ENCODE data around the gene CSF2. TPM values are rescaled to one million over a fixed set of nuclear protein-coding genes. Genes with fewer than 3 reads are reported as not detected.

CSF2 gene
- total RNA-seq, 1 experiment from 2014 or later, result not detected

DNA sequence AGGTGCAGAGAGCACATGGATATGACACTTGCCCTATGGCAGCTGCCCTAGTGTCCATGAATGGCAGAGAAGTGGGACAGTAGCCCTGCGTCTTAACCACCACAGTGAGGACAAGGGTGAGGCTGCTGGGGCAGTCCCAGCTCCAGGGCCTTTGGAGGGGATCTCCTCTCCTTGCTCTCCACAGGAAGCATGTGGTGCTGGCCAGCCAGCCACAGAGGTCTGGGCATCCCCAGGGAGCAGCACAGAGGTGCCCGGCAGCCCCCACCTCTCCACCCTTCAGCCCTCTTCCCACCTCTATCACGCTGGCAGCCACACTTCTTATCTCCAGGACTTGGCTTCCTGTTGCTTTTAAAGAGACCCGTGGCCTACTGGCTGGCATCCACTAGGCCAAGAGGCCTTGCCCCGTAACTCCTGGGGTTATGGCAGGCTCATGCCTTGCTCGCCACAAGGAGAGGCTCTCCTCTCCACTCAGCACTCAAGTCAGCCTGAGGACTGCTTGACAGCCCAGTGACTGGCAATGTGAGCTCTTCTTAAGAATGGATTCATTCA lies 21.9 kb downstream of the CSF2 start:
- Histone ChIP-seq H3K79me2 (ENCODE audit: low read depth) (no peaks in the 10 kb centered on the region), H3K27ac (peak overlapping the region; percentile 76), H3K4me2 (peak overlapping the region; percentile 61), H2AFZ (no peak overlapping the region), H4K20me1 (ENCODE audit: insufficient read depth) (no peaks in the 10 kb centered on the region), H3K27me3 (ENCODE audit: insufficient read depth, low read depth) (no peaks in the 10 kb centered on the region), H3F3A (ENCODE audit: insufficient read depth, low read depth) (peaks cover 25% of the 10 kb centered on the region), H3K4me3 (no peak overlapping the region), H3K9me3 (ENCODE audit: insufficient read depth, low read depth) (no peaks in the 10 kb centered on the region), H3K36me3 (ENCODE audit: low read depth) (no peaks in the 10 kb centered on the region), H3K4me1 (replicated peaks; ENCODE audit: insufficient read depth) (peaks cover 47% of the 10 kb centered on the region), H3K9me2 (ENCODE audit: insufficient read depth) (no peaks in the 10 kb centered on the region)
- no TSS peak for BruUV-seq (replicated peaks)
- intact Hi-C loops (cut with micrococcal nuclease; ENCODE audit: unreplicated experiment), result no loop called here
- ChIA-PET CTCF (no interaction called here), POLR2A (ENCODE audit: unreplicated experiment) (no interaction called here)
- no peak for TF ChIP-seq CTCF (conservative IDR thresholded peaks at IDR 0.05)
- no peak for TF ChIP-seq EZH2 (IDR thresholded peaks at IDR 0.05; ENCODE audit: low read depth)
- no peak for DNase-seq

DNA sequence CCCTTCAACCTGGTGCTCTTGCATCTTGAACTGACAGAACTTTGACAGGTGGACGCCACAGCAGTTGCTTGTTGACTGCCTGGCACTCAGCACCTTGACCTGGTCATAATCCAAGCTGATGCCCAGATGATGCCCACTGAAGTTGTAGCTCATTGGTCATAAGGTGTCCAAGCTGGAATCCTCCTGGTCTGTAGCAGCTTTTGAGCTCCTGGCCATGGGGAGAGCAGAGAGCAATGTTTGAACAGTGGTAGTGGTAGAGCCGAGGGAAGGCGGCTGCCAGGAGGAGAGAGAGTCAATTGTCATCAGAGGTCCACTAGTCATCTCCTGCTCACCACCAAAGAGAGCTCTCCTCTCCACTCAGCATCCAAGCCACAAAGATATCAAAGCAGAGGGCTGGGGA lies 23.3 kb downstream of the CSF2 start:
- CTCF ChIA-PET, result interaction anchor here (0.6 kb wide), 1 partner anchor 1020 kb away, joined by 3 read pairs; no protein-coding TSS in a partner anchor
- Histone ChIP-seq H3F3A (ENCODE audit: insufficient read depth, low read depth) (peaks cover 34% of the 10 kb centered on the region), H4K20me1 (ENCODE audit: insufficient read depth) (no peaks in the 10 kb centered on the region), H3K9me3 (ENCODE audit: insufficient read depth, low read depth) (no peaks in the 10 kb centered on the region), H2AFZ (no peak overlapping the region), H3K27ac (no peak overlapping the region), H3K4me2 (no peak overlapping the region), H3K36me3 (ENCODE audit: low read depth) (no peaks in the 10 kb centered on the region), H3K4me1 (replicated peaks; ENCODE audit: insufficient read depth) (peaks cover 58% of the 10 kb centered on the region), H3K4me3 (no peak overlapping the region), H3K79me2 (ENCODE audit: low read depth) (no peaks in the 10 kb centered on the region), H3K9me2 (ENCODE audit: insufficient read depth) (no peaks in the 10 kb centered on the region), H3K27me3 (ENCODE audit: insufficient read depth, low read depth) (no peaks in the 10 kb centered on the region)
- POLR2A ChIA-PET (ENCODE audit: unreplicated experiment), result no interaction called here
- no peak for DNase-seq
- intact Hi-C loops (cut with micrococcal nuclease; ENCODE audit: unreplicated experiment), result no loop called here
- BruUV-seq (replicated peaks), result no TSS peak
- TF ChIP-seq EZH2 (IDR thresholded peaks at IDR 0.05; ENCODE audit: low read depth), result no peak
- no peak for TF ChIP-seq CTCF (conservative IDR thresholded peaks at IDR 0.05)

GRCh38 chr5:132098151-132098594 lies 24.6 kb downstream of the CSF2 start:
- intact Hi-C loops (cut with micrococcal nuclease; ENCODE audit: unreplicated experiment), result no loop called here
- H3K27me3 ChIP-seq (ENCODE audit: insufficient read depth, low read depth), result no peaks in the 10 kb centered on the region
- no peak for DNase-seq
- no peaks in the 10 kb centered on the region for H3K9me3 ChIP-seq (ENCODE audit: insufficient read depth, low read depth)
- no peak for TF ChIP-seq EZH2 (IDR thresholded peaks at IDR 0.05; ENCODE audit: low read depth)
- TF ChIP-seq CTCF (conservative IDR thresholded peaks at IDR 0.05), result no peak
- ChIA-PET CTCF (no interaction called here), POLR2A (ENCODE audit: unreplicated experiment) (no interaction called here)
- no peaks in the 10 kb centered on the region for H3K9me2 ChIP-seq (ENCODE audit: insufficient read depth)
- no TSS peak for BruUV-seq (replicated peaks)
- no peak overlapping the region for H2AFZ ChIP-seq
- H3K4me3 ChIP-seq, result no peak overlapping the region
- no peak overlapping the region for H3K27ac ChIP-seq
- peaks cover 42% of the 10 kb centered on the region for H3F3A ChIP-seq (ENCODE audit: insufficient read depth, low read depth)
- no peak overlapping the region for H3K4me2 ChIP-seq
- H4K20me1 ChIP-seq (ENCODE audit: insufficient read depth), result no peaks in the 10 kb centered on the region
- H3K36me3 ChIP-seq (ENCODE audit: low read depth), result no peaks in the 10 kb centered on the region
- peaks cover 66% of the 10 kb centered on the region for H3K4me1 ChIP-seq (replicated peaks; ENCODE audit: insufficient read depth)
- no peaks in the 10 kb centered on the region for H3K79me2 ChIP-seq (ENCODE audit: low read depth)

All from PC-9 (cell line).